OCI-LY7 (cell line): ENCODE data around the gene DNM2.
A peak's percentile ranks its signal among the peaks of the same experiment; 100 is the strongest.

Source experiments
- CTCF ChIP-seq: fragments of 200-600 bp; sonication (generic); conservative IDR thresholded peaks from 2 replicates; pipeline ENCODE4 v1.5.1; 2014; ENCODE audit warnings: mild to moderate bottlenecking, antibody characterized with exemption, low read length, moderate library complexity, mixed read lengths
- EZH2phosphoT487 ChIP-seq: fragments of 200-600 bp; sonication (generic); IDR thresholded peaks from 2 replicates; pipeline ENCODE4 v1.6.1; 2018; ENCODE audit warnings: low read depth, borderline replicate concordance, mild to moderate bottlenecking, mixed run types, antibody characterized with exemption, low read length, moderate library complexity, mixed read lengths

- TF ChIP-seq CTCF = peak; percentile 39; the same call in 1 of the 2 replicates
- no peak for TF ChIP-seq EZH2phosphoT487
Measured at GRCh38 chr19:10835754-10836478, 118.0 kb downstream of the DNM2 start, which contains the start of gene TMED1.
